ENCODE data around the gene CAMTA1.

Gene CAMTA1

DNA sequence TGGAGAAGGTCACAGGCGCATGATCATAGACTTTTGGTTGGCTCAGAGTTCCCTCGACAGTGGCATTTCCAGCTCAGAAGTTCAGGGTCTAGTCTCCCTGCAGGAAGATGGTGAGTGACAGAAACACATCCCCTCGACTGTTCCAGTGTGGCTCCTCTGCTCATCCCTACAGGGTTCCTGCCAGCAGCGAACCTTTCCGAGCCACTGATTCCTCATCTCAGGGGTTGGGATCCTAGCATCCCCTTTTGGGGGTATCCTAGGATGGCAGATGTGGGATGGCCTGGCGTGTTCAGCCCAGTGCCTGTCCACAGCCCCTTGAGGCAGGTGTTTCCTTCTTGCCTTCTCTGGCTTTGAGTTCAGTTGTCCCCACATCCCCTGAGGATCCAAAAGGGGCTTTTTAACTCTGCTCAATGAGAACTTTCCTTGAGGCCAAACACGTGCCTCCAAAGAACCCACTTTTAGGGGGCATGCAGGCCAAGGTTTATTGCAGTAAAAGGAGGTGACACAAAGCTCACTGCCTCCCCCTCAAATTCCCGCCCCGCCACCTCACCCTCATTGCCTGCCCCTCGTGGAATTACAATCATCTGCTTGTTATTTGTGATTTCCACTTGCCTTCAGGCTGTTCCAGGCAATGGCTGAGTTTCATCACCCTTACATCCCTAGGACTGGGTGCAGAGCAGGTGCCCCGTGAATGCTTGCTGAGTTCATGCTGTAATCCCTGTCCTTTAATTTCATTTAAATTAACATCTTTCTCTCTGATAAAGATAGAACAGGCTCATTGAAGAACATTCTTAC is 440.7 kb downstream of the CAMTA1 start:
- TF ChIP-seq, protein P1, sequence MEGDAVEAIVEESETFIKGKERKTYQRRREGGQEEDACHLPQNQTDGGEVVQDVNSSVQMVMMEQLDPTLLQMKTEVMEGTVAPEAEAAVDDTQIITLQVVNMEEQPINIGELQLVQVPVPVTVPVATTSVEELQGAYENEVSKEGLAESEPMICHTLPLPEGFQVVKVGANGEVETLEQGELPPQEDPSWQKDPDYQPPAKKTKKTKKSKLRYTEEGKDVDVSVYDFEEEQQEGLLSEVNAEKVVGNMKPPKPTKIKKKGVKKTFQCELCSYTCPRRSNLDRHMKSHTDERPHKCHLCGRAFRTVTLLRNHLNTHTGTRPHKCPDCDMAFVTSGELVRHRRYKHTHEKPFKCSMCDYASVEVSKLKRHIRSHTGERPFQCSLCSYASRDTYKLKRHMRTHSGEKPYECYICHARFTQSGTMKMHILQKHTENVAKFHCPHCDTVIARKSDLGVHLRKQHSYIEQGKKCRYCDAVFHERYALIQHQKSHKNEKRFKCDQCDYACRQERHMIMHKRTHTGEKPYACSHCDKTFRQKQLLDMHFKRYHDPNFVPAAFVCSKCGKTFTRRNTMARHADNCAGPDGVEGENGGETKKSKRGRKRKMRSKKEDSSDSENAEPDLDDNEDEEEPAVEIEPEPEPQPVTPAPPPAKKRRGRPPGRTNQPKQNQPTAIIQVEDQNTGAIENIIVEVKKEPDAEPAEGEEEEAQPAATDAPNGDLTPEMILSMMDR (IDR thresholded peaks at IDR 0.05; ENCODE audit: low read depth, low read length) = no peak

GRCh38 chr1:7227654-7228053 is 442.4 kb downstream of the CAMTA1 start:
- H3K4me3 ChIP-seq (ENCODE audit: low read depth, low read length) = no peak overlapping the region

More for the DNA sequence above, 440.7 kb downstream of the CAMTA1 start:
- H3K4me3 ChIP-seq (ENCODE audit: low read depth, low read length) = no peak overlapping the region

DNA sequence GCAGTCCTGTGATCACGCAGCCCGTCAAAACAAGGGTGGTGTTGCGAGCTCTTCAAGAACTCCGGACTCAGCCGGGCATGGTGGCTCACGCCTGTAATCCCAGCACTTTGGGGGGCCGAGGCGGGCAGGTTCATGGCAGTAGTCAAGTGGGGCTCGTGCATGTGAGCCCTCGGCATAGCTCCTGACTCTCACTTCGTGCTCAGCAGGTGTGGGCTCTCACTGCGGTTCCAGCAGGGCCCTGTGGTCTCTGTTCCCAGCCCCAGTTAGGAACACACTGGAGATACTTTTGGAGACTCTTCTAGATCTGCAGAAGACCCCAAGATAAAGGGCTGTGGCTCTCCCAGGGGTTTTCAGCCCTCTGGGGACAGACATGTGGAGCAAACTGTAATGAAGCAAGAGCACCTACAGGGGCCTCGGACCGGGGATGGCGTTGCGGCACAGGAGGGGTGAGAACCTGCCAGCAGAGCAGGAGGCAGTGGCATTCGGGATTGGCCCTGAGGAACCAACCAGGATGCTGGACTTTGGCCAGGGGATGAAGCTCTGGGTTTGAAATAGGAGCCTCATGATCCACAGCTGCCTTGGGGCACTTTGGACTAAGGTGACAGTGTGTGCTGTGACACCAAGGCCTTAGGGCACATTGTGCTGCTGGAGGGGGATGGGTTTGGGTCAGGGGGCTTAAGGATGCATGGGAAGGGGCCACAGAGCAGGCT is 443.2 kb downstream of the CAMTA1 start:
- TF ChIP-seq, protein P1 (IDR thresholded peaks at IDR 0.05; ENCODE audit: low read depth, low read length) = no peak
- no peak overlapping the region for H3K4me3 ChIP-seq (ENCODE audit: low read depth, low read length)

More at GRCh38 chr1:7227654-7228053, 442.4 kb downstream of the CAMTA1 start:
- TF ChIP-seq, protein P1 (IDR thresholded peaks at IDR 0.05; ENCODE audit: low read depth, low read length) = no peak

- TF ChIP-seq, protein P1 (IDR thresholded peaks at IDR 0.05; ENCODE audit: low read depth, low read length) = no peak
- H3K4me3 ChIP-seq (ENCODE audit: low read depth, low read length) = no peak overlapping the region
Measured at GRCh38 chr1:7229186-7229585, 443.9 kb downstream of the CAMTA1 start.

DNA sequence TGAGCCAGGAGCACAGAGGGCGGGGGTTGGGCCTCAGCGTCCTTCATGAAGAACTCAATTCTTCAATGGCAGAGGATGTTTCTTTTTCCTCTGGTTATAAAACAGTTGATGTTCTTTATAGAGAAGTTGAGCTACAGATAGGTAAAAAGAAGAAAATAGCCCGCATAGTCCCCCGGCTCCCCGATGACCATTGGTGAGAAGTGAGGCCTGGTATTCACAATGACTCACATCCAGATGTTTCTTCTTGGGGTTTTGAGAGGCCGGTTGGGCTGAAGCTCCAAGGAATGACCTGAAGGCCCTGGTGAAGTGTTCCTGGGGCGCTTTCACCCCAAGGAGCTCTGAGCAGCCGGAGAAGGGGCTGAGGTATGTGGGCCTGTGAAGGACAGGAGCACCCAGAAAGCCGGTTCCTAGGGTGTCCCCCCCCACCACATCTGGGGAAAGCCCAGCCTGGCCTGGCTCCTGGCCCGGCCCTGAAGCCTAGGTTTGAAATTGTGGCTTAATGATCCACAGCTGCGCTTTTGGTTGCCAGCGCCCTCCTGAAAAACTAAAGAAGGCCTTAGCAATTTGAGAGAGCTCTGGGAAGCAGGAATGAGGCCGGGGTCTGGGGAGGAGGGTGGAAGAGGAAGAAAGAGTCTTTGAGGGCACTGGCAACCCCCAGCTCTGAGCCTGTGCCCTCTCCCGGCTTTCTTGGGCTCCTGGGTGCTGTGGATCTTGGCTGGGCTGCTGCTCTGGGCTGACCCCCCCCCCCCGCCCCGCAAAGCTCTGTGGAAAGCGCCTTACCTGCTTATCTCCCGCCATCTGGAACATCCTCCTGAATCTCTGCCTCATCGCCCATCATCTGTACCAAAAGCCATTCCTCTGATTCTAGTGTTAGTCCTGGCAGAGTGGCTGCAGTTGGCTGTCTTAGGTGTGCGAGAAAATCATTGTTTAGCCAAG is 444.7 kb downstream of the CAMTA1 start:
- TF ChIP-seq, protein P1 (IDR thresholded peaks at IDR 0.05; ENCODE audit: low read depth, low read length) = no peak
- H3K4me3 ChIP-seq (ENCODE audit: low read depth, low read length) = no peak overlapping the region

GRCh38 chr1:7232441-7233236 is 447.4 kb downstream of the CAMTA1 start:
- H3K4me3 ChIP-seq (ENCODE audit: low read depth, low read length) = no peak overlapping the region
- TF ChIP-seq, protein P1 (IDR thresholded peaks at IDR 0.05; ENCODE audit: low read depth, low read length) = no peak

Measured in WI38 (cell line).